GM18502 (cell line): Measurements from ENCODE around the gene PPFIBP1.

Source experiments
- ATAC-seq: cut with Tn5 transposase; IDR thresholded peaks from one replicate; pipeline ENCODE4 v1.9.1; 2021; ENCODE audit warnings: mild to moderate bottlenecking; ENCODE audit not compliant: unreplicated experiment, poor library complexity

Gene PPFIBP1

GRCh38 chr12:27511031-27511722, 12.8 kb upstream of the PPFIBP1 start:
- no peak for ATAC-seq

- ATAC-seq = no peak
These were observed 12.3 kb upstream of the PPFIBP1 start for GRCh38 chr12:27511723-27512045.

- no peak for ATAC-seq
These were observed 10.7 kb upstream of the PPFIBP1 start for GRCh38 chr12:27513155-27513824.

GRCh38 chr12:27515671-27516070, 8.3 kb upstream of the PPFIBP1 start:
- no peak for ATAC-seq

- ATAC-seq = no peak
These were observed 7.4 kb upstream of the PPFIBP1 start for GRCh38 chr12:27516625-27517024.

- no peak for ATAC-seq
These were observed 6.5 kb upstream of the PPFIBP1 start for GRCh38 chr12:27517546-27517945.

- ATAC-seq = no peak
These were observed 5.9 kb upstream of the PPFIBP1 start for GRCh38 chr12:27517961-27518665.

- no peak for ATAC-seq
These were observed 2.9 kb upstream of the PPFIBP1 start for GRCh38 chr12:27521066-27521465.

GRCh38 chr12:27521981-27522380, 2.0 kb upstream of the PPFIBP1 start:
- no peak for ATAC-seq

GRCh38 chr12:27523305-27523641, 733 bp upstream of the PPFIBP1 start:
- peak; percentile 7 for ATAC-seq

- peak; percentile 5 for ATAC-seq
These were observed 459 bp downstream of the PPFIBP1 start for GRCh38 chr12:27524494-27524835.

GRCh38 chr12:27524839-27525753, 1.1 kb downstream of the PPFIBP1 start:
- ATAC-seq = no peak

GRCh38 chr12:27527512-27527911, 3.5 kb downstream of the PPFIBP1 start:
- no peak for ATAC-seq

- no peak for ATAC-seq
These were observed 4.8 kb downstream of the PPFIBP1 start for GRCh38 chr12:27528788-27529187.

- ATAC-seq = no peak
These were observed 6.3 kb downstream of the PPFIBP1 start for GRCh38 chr12:27530157-27530922.

- ATAC-seq = no peak
These were observed 7.9 kb downstream of the PPFIBP1 start for GRCh38 chr12:27531896-27532295.

GRCh38 chr12:27534060-27534764, 10.2 kb downstream of the PPFIBP1 start:
- ATAC-seq = peak; percentile 63

- peak; percentile 33 for ATAC-seq
These were observed 10.8 kb downstream of the PPFIBP1 start for GRCh38 chr12:27534765-27535161.

GRCh38 chr12:27535318-27535717, 11.3 kb downstream of the PPFIBP1 start:
- no peak for ATAC-seq
